ENCODE measurements around the gene ZNF831. TPM values are rescaled to one million over a fixed set of nuclear protein-coding genes. Genes with fewer than 3 reads are reported as not detected.

The ZNF831 gene
- total RNA-seq, 1 experiment from 2014 or later, result 0.04 TPM

- no peak for TF ChIP-seq ARID4B (CRISPR knock-in tag; IDR thresholded peaks at IDR 0.05; ENCODE audit: borderline replicate concordance)
- TF ChIP-seq IRF1 (CRISPR knock-in tag; IDR thresholded peaks at IDR 0.05), result no peak
- TF ChIP-seq ZSCAN18 (CRISPR knock-in tag; IDR thresholded peaks at IDR 0.05), result no peak
- no peak for TF ChIP-seq RELA (CRISPR knock-in tag; IDR thresholded peaks at IDR 0.05; ENCODE audit: borderline replicate concordance)
- TF ChIP-seq NFATC4 (CRISPR knock-in tag; IDR thresholded peaks at IDR 0.05), result no peak
- TF ChIP-seq ELF4 (CRISPR knock-in tag; IDR thresholded peaks at IDR 0.05; ENCODE audit: low read depth), result no peak
- TF ChIP-seq E2F4 (CRISPR knock-in tag; IDR thresholded peaks at IDR 0.05; ENCODE audit: borderline replicate concordance, low read depth), result no peak
- TF ChIP-seq USF1 (CRISPR knock-in tag; IDR thresholded peaks at IDR 0.05), result no peak
- TF ChIP-seq FOXP1 (CRISPR knock-in tag; IDR thresholded peaks at IDR 0.05; ENCODE audit: borderline replicate concordance), result no peak
- TF ChIP-seq USF2 (CRISPR knock-in tag; IDR thresholded peaks at IDR 0.05), result no peak
- no peak for TF ChIP-seq ZNF121 (CRISPR knock-in tag; IDR thresholded peaks at IDR 0.05)
- no peak for TF ChIP-seq E2F5 (CRISPR knock-in tag; IDR thresholded peaks at IDR 0.05)
- TF ChIP-seq ZNF423 (CRISPR knock-in tag; IDR thresholded peaks at IDR 0.05), result no peak
These were observed 31.8 kb downstream of the ZNF831 start (continued) for GRCh38 chr20:59195316-59195993.

GRCh38 chr20:59204165-59204894 is 40.7 kb downstream of the ZNF831 start:
- TF ChIP-seq FOXJ3 (CRISPR knock-in tag; IDR thresholded peaks at IDR 0.05; ENCODE audit: borderline replicate concordance) (no peak), JAZF1 (CRISPR knock-in tag; IDR thresholded peaks at IDR 0.05) (no peak), NR1H2 (CRISPR knock-in tag; IDR thresholded peaks at IDR 0.05) (no peak), TEAD1 (CRISPR knock-in tag; IDR thresholded peaks at IDR 0.05) (no peak), IRF2 (CRISPR knock-in tag; IDR thresholded peaks at IDR 0.05; ENCODE audit: borderline replicate concordance, low read depth) (no peak), CDX4 (CRISPR knock-in tag; IDR thresholded peaks at IDR 0.05; ENCODE audit: borderline replicate concordance) (no peak), ZNF425 (CRISPR knock-in tag; conservative IDR thresholded peaks at IDR 0.05) (no peak), NFATC4 (CRISPR knock-in tag; IDR thresholded peaks at IDR 0.05) (no peak)
- H3K27me3 Mint-ChIP-seq (ENCODE audit: low read depth), result peaks cover 20% of the 10 kb centered on the region
- peaks cover 41% of the 10 kb centered on the region for H3K4me1 Mint-ChIP-seq

More at GRCh38 chr20:59204165-59204894, 40.7 kb downstream of the ZNF831 start:
- ChIA-PET CTCF (interaction anchor here (0.9 to 2.1 kb wide), 7 partner anchors 18 to 334 kb away, joined by 3 to 9 read pairs (median 4); no protein-coding TSS in a partner anchor), POLR2A (no interaction called here)
- no peak overlapping the region for H3K4me3 Mint-ChIP-seq
- ATAC-seq (no peak), DNase-seq (ENCODE audit: low spot score) (no peak)
- 0 out of 2 replicates have a peak, but pooled peaks cover 4% of the 10 kb centered on the region for H3K9me3 Mint-ChIP-seq
- H3K27ac Mint-ChIP-seq, result no peak overlapping the region
- no peaks in the 10 kb centered on the region for H3K36me3 Mint-ChIP-seq

Measured in WTC11 (cell line).